Cardiac atrium fibroblast (primary cell): Measurements from ENCODE around the gene SYNRG. TPM values are rescaled to one million over a fixed set of nuclear protein-coding genes. Genes with fewer than 3 reads are reported as not detected.

Experiments used
- total RNA-seq: library from RNA; depleted of rRNA; stranded (reverse); fragments of >200 nt; gene quantifications from 2 replicates; pipeline ENCODE4 v1.2.3, GENCODE V29; 2015

SYNRG gene
- 9.4 and 12.1 TPM in 2 replicates for total RNA-seq

GRCh38 chr17:37609170-37610040 lies at the start of gene SYNRG:
Gene SYNRG (minus strand): TSS chr17:37609418. CDS start chr17:37609355, 63 bp downstream.

GRCh38 chr17:37643118-37643766 lies 34.0 kb upstream of the SYNRG start, which contains the start of gene DDX52:
Gene DDX52 (minus strand): TSS chr17:37643446. CDS start chr17:37643420, 26 bp downstream.

GRCh38 chr17:37489197-37490001 lies 119.8 kb downstream of the SYNRG start, which contains the start of gene DUSP14:
Gene DUSP14 (plus strand): TSS chr17:37489891. CDS start chr17:37512273, 22,382 bp downstream.

Other genes starting within 250 kb of the SYNRG start
- gene C17orf78, start 233.4 kb downstream of the SYNRG start, total RNA-seq, result not detected in 2 replicates
- gene ACACA, start 202.6 kb downstream of the SYNRG start, total RNA-seq, result 14.1 and 24.1 TPM in 2 replicates
- 5.2 and 6.3 TPM in 2 replicates for gene TADA2A, start 202.5 kb downstream of the SYNRG start, total RNA-seq
- gene DUSP14, start 119.5 kb downstream of the SYNRG start, total RNA-seq, result 24.1 and 29.4 TPM in 2 replicates
- 14.3 and 18.0 TPM in 2 replicates for gene DDX52, start 34.0 kb upstream of the SYNRG start, total RNA-seq
- gene HNF1B, start 135.6 kb upstream of the SYNRG start, total RNA-seq, result 0.54 TPM in 1 of 2 replicates, not detected in the other